ENCODE results near the gene ADGRV1. TPM values are rescaled to one million over a fixed set of nuclear protein-coding genes. Genes with fewer than 3 reads are reported as not detected.

The ADGRV1 gene, protein sequence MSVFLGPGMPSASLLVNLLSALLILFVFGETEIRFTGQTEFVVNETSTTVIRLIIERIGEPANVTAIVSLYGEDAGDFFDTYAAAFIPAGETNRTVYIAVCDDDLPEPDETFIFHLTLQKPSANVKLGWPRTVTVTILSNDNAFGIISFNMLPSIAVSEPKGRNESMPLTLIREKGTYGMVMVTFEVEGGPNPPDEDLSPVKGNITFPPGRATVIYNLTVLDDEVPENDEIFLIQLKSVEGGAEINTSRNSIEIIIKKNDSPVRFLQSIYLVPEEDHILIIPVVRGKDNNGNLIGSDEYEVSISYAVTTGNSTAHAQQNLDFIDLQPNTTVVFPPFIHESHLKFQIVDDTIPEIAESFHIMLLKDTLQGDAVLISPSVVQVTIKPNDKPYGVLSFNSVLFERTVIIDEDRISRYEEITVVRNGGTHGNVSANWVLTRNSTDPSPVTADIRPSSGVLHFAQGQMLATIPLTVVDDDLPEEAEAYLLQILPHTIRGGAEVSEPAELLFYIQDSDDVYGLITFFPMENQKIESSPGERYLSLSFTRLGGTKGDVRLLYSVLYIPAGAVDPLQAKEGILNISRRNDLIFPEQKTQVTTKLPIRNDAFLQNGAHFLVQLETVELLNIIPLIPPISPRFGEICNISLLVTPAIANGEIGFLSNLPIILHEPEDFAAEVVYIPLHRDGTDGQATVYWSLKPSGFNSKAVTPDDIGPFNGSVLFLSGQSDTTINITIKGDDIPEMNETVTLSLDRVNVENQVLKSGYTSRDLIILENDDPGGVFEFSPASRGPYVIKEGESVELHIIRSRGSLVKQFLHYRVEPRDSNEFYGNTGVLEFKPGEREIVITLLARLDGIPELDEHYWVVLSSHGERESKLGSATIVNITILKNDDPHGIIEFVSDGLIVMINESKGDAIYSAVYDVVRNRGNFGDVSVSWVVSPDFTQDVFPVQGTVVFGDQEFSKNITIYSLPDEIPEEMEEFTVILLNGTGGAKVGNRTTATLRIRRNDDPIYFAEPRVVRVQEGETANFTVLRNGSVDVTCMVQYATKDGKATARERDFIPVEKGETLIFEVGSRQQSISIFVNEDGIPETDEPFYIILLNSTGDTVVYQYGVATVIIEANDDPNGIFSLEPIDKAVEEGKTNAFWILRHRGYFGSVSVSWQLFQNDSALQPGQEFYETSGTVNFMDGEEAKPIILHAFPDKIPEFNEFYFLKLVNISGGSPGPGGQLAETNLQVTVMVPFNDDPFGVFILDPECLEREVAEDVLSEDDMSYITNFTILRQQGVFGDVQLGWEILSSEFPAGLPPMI (N-terminal part only)
- total RNA-seq, result under 1 TPM in 1 of 2 experiments, not detected in 1; 0.06 TPM

DNA sequence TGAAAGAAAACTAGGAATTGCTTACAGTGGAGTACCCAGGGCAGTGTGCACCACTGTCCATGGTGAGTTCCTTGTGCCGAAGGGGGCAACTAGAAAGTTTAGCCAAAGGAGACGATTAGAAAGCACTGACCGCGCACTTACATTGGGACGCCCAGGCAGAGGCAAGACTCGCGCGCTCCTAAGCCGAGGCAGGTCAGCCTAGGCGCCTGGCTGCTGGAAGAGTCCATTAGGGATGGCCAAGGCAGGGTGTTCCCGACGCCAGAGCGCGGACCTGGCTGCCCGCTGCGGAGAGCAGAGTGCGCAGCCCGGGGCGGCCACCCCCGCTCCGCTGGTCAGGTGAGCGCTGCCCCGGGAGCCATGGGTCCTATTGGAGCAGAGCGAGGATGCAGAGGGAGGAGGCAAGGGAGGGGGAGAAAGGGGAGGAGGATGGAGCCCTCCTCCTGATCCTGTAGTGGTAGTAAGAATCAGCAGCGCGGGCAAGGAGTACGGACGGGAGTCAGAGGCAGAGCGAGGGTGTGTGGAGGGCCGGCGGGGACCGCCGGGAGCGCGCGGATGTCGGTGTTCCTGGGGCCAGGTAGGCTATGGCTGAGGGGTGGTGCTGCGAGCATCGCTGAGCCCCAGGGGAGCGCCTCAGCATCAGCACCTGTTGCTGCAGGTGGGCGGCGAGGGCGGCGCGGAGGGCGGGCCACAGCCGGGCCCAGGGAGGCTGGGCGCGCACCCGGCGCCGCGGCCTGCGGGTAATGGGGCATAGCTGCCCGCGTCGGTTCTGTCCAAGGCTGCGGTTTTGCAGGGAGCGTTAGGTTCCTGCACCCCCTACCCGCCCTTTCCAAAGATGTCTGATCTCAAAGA, at the start of gene ADGRV1:
Gene ADGRV1, plus strand, starts transcription at position 454 of the 849 bp plus-strand sequence. Its CDS starts 99 bp downstream, at position 553.
- peak within 1 kb of the TSS; percentile 55 for H3K4me3 Mint-ChIP-seq
- POLR2A ChIA-PET, result no interaction called here
- H3K36me3 Mint-ChIP-seq, result no peaks in the 10 kb centered on the region
- no peak within 1 kb of the TSS for H3K27ac Mint-ChIP-seq
- ATAC-seq (ENCODE audit: low read depth), result peak; percentile 63
- H3K9me3 Mint-ChIP-seq, result no peaks in the 10 kb centered on the region
- peak; percentile 32 for DNase-seq
- peaks cover 63% of the 10 kb centered on the region for H3K27me3 Mint-ChIP-seq
- peaks cover 3% of the 10 kb centered on the region for H3K4me1 Mint-ChIP-seq

DNA sequence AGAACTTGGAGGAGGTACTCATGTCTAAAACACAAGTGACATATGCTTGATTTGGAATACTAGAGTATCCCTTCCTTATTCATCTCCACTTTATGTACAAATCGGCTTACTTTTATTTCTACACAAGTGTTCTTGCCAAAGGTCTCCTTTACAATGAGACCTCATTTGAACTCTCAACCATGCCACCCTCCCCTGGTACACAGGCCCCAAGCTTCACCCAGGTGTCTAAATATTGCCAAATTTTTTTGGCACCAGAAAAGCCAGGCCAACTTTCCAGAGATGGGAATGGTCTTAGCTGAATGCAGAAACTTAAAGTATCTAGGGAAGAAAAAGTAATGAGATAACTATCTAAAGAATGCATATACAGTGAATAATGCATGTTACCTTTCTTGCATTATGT, 48.2 kb upstream of the ADGRV1 start:
- peaks cover 10% of the 10 kb centered on the region for H3K36me3 Mint-ChIP-seq
- POLR2A ChIA-PET, result no interaction called here
- no peak for DNase-seq
- no peaks in the 10 kb centered on the region for H3K27me3 Mint-ChIP-seq
- no peak for ATAC-seq (ENCODE audit: low read depth)
- H3K4me1 Mint-ChIP-seq, result peaks cover 6% of the 10 kb centered on the region
- H3K4me3 Mint-ChIP-seq, result no peak overlapping the region
- no peaks in the 10 kb centered on the region for H3K9me3 Mint-ChIP-seq
- no peak overlapping the region for H3K27ac Mint-ChIP-seq

DNA sequence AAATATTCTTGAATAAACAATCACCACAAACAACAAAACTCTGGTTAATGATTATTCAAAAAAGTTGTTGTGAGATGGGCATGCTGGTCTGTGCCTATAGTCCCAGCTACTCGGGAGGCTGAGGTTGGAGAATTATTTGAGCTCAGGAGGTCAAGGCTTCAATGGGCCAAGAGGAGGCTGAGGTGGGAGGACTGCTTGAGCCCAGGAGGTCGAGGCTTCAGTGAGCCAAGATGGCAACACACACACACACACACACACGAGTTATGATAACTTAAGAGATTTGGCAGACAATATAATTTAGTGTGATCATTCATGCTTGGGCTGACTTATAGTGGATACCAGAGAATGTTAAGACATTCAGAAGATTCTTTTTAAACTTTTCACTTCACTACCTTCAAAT, 44.1 kb upstream of the ADGRV1 start:
- H3K9me3 Mint-ChIP-seq, result no peaks in the 10 kb centered on the region
- peaks cover 10% of the 10 kb centered on the region for H3K4me1 Mint-ChIP-seq
- ATAC-seq (ENCODE audit: low read depth) (no peak), DNase-seq (no peak)
- peaks cover 15% of the 10 kb centered on the region for H3K36me3 Mint-ChIP-seq
- POLR2A ChIA-PET, result no interaction called here
- no peak overlapping the region for H3K4me3 Mint-ChIP-seq
- H3K27me3 Mint-ChIP-seq, result no peaks in the 10 kb centered on the region
- H3K27ac Mint-ChIP-seq, result no peak overlapping the region

DNA sequence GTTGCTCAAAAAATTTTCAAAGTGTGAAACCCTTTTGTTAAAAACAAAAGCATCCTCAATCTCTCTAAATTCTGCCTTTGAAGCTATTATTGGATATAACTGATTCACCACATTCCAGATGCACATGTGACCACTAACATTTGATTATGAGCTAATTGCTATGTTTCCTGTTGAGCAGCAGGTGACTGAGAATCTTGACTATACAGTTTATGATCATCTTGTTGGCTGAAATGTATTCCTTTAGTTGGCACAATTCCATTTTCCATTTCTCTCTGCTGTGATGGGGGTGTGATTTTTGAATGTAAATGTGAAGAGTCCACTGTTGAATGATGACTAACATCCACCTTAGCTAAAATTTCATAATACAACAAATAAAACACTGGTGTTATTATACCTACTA, 39.9 kb upstream of the ADGRV1 start:
- Mint-ChIP-seq H3K27ac (no peak overlapping the region), H3K36me3 (peaks cover 32% of the 10 kb centered on the region), H3K9me3 (no peaks in the 10 kb centered on the region), H3K4me3 (no peak overlapping the region), H3K4me1 (peaks cover 12% of the 10 kb centered on the region), H3K27me3 (no peaks in the 10 kb centered on the region)
- DNase-seq, result no peak
- ATAC-seq (ENCODE audit: low read depth), result no peak
- POLR2A ChIA-PET, result no interaction called here

DNA sequence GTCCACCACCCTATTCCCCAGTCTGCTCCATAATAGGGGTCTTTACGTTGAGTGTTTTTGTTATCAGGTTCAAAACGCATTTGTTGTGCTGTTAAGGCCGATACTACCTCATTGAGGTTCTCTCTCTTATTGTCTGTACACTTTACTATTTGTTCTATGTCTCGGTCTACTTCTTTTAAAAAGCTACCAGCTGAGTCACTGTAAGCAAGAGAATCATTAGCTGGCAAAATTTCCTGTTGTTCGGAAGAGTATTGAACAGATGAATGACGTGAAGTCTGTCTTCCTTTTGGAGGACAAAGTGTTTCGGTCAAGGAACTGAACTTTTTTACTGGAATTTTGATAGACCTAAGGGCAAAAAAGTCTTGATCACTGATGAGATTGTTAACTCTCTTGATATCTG, 39.5 kb upstream of the ADGRV1 start:
- no peak overlapping the region for H3K27ac Mint-ChIP-seq
- peaks cover 33% of the 10 kb centered on the region for H3K36me3 Mint-ChIP-seq
- H3K9me3 Mint-ChIP-seq, result no peaks in the 10 kb centered on the region
- H3K4me3 Mint-ChIP-seq, result no peak overlapping the region
- POLR2A ChIA-PET, result interaction anchor here (1.4 kb wide), 1 partner anchor 10 kb away, joined by 3 read pairs; no protein-coding TSS in a partner anchor
- ATAC-seq (ENCODE audit: low read depth) (no peak), DNase-seq (no peak)
- H3K27me3 Mint-ChIP-seq, result no peaks in the 10 kb centered on the region
- H3K4me1 Mint-ChIP-seq, result peaks cover 12% of the 10 kb centered on the region

- Mint-ChIP-seq H3K9me3 (no peaks in the 10 kb centered on the region), H3K27me3 (peaks cover 9% of the 10 kb centered on the region), H3K36me3 (peaks cover 15% of the 10 kb centered on the region), H3K4me1 (peaks cover 17% of the 10 kb centered on the region), H3K4me3 (peak overlapping the region; percentile 99), H3K27ac (peak overlapping the region; percentile 89)
- POLR2A ChIA-PET, result interaction anchor here (0.7 to 2.3 kb wide), 3 partner anchors 9 to 119 kb away, joined by 3 to 21 read pairs (median 14); partner anchors contain the start of genes CETN3, MBLAC2 and POLR3G
- DNase-seq, result peak; percentile 23
- no peak for ATAC-seq (ENCODE audit: low read depth)
Observed at GRCh38 chr5:90528601-90529193, 29.9 kb upstream of the ADGRV1 start.

DNA sequence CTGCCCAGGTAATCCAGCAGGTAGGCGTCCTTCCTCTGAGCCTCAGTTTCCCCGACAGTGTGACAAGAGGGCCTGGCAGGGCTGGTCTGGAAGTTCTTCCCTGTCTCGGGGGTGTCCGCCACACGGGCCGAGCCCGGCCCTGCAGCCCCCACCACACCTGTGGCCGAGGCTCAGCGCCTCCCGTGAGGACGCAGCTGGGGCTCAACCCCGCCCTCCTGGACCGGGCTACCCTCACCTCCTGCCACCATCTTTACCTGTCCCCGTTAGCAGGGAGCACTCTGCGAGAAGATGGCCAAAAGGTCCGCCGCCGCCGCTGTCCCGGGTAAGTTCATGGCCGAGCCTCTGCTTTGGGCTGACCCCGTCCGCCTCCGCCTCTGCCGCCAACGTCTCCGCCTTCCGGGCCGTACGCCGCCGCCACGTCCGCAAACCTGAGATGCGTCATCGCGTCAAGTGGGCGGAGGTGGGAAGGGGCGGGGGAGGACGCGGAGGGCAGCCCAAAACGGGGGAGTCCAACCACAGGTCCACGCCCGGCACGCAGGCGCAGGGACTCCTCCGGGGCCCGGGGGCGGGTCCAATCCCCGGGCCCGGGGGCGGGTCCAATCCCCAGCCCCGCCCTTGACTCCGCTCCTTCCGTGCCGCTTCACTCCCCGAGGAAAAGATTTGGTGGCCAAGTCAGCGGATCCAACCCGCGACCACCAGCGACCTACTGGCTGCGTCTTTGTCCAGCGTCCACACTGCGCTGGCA, 29.2 kb upstream of the ADGRV1 start, which contains the start of gene LYSMD3:
Gene LYSMD3, minus strand, starts transcription at position 391 of the 745 bp plus-strand sequence. CDS start 4,295 bp downstream, outside the sequence.
- Mint-ChIP-seq H3K9me3 (no peaks in the 10 kb centered on the region), H3K36me3 (peaks cover 14% of the 10 kb centered on the region), H3K4me3 (peak within 1 kb of the TSS; percentile 99), H3K27me3 (peaks cover 15% of the 10 kb centered on the region), H3K27ac (peak within 1 kb of the TSS; percentile 97), H3K4me1 (peaks cover 17% of the 10 kb centered on the region)
- ATAC-seq (ENCODE audit: low read depth), result peak; percentile 95
- POLR2A ChIA-PET, result interaction anchor here (0.7 to 2.3 kb wide), 4 partner anchors 10 to 120 kb away, joined by 3 to 21 read pairs (median 8); partner anchors contain the start of genes CETN3, MBLAC2 and POLR3G
- DNase-seq, result peak; percentile 95

DNA sequence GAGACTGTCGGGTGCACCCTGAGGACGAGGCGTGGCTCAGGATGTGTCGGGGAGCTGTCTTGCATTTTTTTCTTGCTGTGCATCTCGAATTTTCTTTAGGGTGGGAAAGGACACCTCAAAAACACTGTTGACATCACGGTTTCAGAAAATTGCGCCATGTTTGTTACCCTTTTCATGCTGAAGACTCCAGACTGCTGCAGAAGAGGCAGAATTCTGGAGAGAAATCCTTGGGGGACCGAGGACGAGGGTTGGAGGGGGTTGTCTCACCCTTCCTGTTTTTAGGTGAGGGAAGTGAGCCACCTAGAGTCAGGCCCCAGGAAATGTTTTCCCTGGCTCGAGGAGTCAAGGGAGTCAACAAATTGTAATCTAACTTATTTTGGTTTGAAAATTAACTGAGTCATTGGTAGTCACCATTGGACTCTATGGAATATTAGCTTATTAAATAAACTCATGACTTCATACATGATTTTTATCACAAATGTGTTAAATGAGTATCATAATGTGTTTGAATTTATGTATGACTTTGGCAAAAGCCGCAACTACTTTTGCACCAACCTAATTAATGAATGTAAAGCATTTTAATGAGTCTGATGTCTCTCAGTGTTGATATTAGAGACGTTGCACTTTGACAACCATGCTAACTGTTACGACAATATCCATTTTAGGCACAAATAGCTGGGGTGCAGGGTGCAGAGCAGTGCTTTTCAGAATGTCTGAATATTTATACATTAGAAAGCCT, 28.5 kb upstream of the ADGRV1 start:
- Mint-ChIP-seq H3K27me3 (peaks cover 15% of the 10 kb centered on the region), H3K4me1 (peaks cover 17% of the 10 kb centered on the region), H3K27ac (peak overlapping the region; percentile 97), H3K36me3 (peaks cover 9% of the 10 kb centered on the region), H3K4me3 (peak overlapping the region; percentile 99), H3K9me3 (no peaks in the 10 kb centered on the region)
- POLR2A ChIA-PET, result interaction anchor here (1.0 to 2.3 kb wide), 3 partner anchors 55 to 120 kb away, joined by 3 to 21 read pairs (median 14); partner anchors contain the start of genes CETN3, MBLAC2 and POLR3G
- ATAC-seq (ENCODE audit: low read depth), result peak; percentile 62
- no peak for DNase-seq

GRCh38 chr5:90530736-90531487, 27.7 kb upstream of the ADGRV1 start:
- Mint-ChIP-seq H3K27ac (no peak overlapping the region), H3K4me1 (peaks cover 15% of the 10 kb centered on the region)

GRCh38 chr5:90533794-90534193, 24.8 kb upstream of the ADGRV1 start:
- Mint-ChIP-seq H3K4me3 (no peak overlapping the region), H3K4me1 (no peaks in the 10 kb centered on the region), H3K27ac (no peak overlapping the region), H3K9me3 (no peaks in the 10 kb centered on the region), H3K27me3 (peaks cover 19% of the 10 kb centered on the region), H3K36me3 (no peaks in the 10 kb centered on the region)
- no peak for ATAC-seq (ENCODE audit: low read depth)
- DNase-seq, result no peak
- POLR2A ChIA-PET, result no interaction called here

More at GRCh38 chr5:90530736-90531487, 27.7 kb upstream of the ADGRV1 start:
- Mint-ChIP-seq H3K4me3 (no peak overlapping the region), H3K36me3 (peaks cover 9% of the 10 kb centered on the region), H3K9me3 (no peaks in the 10 kb centered on the region), H3K27me3 (peaks cover 19% of the 10 kb centered on the region)
- ATAC-seq (ENCODE audit: low read depth), result no peak
- no peak for DNase-seq
- POLR2A ChIA-PET, result no interaction called here
